HG03442 (cell line): ENCODE results near the gene MACC1.

Experiments
- ATAC-seq: cut with Tn5 transposase; IDR thresholded peaks from one replicate; pipeline ENCODE4 v1.9.1; 2021; ENCODE audit warnings: mild to moderate bottlenecking, moderate library complexity; ENCODE audit not compliant: unreplicated experiment

Gene MACC1

GRCh38 chr7:20085086-20085485, 132.1 kb downstream of the MACC1 start:
- no peak for ATAC-seq
